H1 (cell line): Measurements from ENCODE around the gene CELA2A. TPM values are rescaled to one million over a fixed set of nuclear protein-coding genes. Genes with fewer than 3 reads are reported as not detected.

ENCODE experiments used
- CHD7 ChIP-seq: fragments of 300-600 bp; sonication (generic); IDR thresholded peaks from 2 replicates; pipeline ENCODE4 v1.7.1; 2012; ENCODE audit warnings: low read length, moderate library complexity, mild to moderate bottlenecking, inconsistent platforms; ENCODE audit not compliant: insufficient replicate concordance
- polyA plus RNA-seq, 7 experiments: library from polyadenylated mRNA; depleted of rRNA in 3 of 7; stranded (reverse) in 5 of 7; unstranded in 2 of 7; fragments of >200 nt in 5 of 7; fragments of 200-250 nt in 2 of 7; gene quantifications; 1 replicate in 5 of 7; 2 replicates in 1 of 7; 4 replicates in 1 of 7; pipeline versions ENCODE4 v1.2.1 to v1.2.3, GENCODE V29; 2011 to 2013; ENCODE audit warnings: missing spikeins in 2 of 7, mixed read lengths in 2 of 7
- total RNA-seq: library from RNA; stranded (reverse); fragmentation: NEBNext Ultra II Directional; extraction: Animal tissue kit (Norgen Biotek cat#: 25700); gene quantifications from 2 replicates; pipeline ENCODE4 v1.2.1, GENCODE V29; 2021

The CELA2A gene
- total and polyA plus RNA-seq, 2 of the 8 experiments (the other 6 are each of a cell fraction or from before 2014, with no cell fraction given) = not detected

GRCh38 chr1:15435239-15436077, 21.1 kb upstream of the CELA2A start (continued):
- no peak for TF ChIP-seq CHD7
